Upper lobe of right lung (tissue), 1 donor: ENCODE measurements around the gene LPP. TPM values are rescaled to one million over a fixed set of nuclear protein-coding genes. Genes with fewer than 3 reads are reported as not detected.

Experiments used
- ATAC-seq: fragments of 200-7000 bp; cut with Tn5 transposase; one replicate; pipeline ENCODE4 v1.9.1; 2020; ENCODE audit warnings: mild to moderate bottlenecking, moderate library complexity
- DNase-seq: peaks from one replicate; pipeline ENCODE4 v3.0.0-alpha.2; 2020
- H3K27ac ChIP-seq: fragments of 200-600 bp; one replicate; pipeline ENCODE4 v1.8.0; 2022
- H3K27me3 ChIP-seq: fragments of 200-600 bp; one replicate; pipeline ENCODE4 v1.8.0; 2022; ENCODE audit warnings: mild to moderate bottlenecking
- H3K36me3 ChIP-seq: fragments of 200-600 bp; one replicate; pipeline ENCODE4 v1.8.0; 2022
- H3K4me1 ChIP-seq: fragments of 200-600 bp; one replicate; pipeline ENCODE4 v1.8.0; 2022
- H3K4me3 ChIP-seq: fragments of 200-600 bp; one replicate; pipeline ENCODE4 v1.8.0; 2022; ENCODE audit warnings: mild to moderate bottlenecking
- H3K9me3 ChIP-seq: fragments of 200-600 bp; one replicate; pipeline ENCODE4 v1.8.0; 2022
- CTCF ChIP-seq: fragments of 200-600 bp; IDR thresholded peaks from one replicate; pipeline ENCODE4 v1.8.0; 2022; ENCODE audit warnings: antibody characterized with exemption
- intact Hi-C: fragments of 100-400 bp; cut with DNase I; formaldehyde crosslinking; loops from one replicate; pipeline ENCODE4 v1.11.0; 2022
- total RNA-seq: library from RNA; stranded (reverse); fragmentation: NEBNext Ultra II Directional; extraction: Animal tissue kit (Norgen Biotek cat#: 25700); gene quantifications from one replicate; pipeline ENCODE4 v1.2.1, GENCODE V29; 2021
- donor health status: DM: no; HTN: yes; CAD: no; lungs with severe emphysema.

The LPP gene
- total RNA-seq, 1 donor from 2014 or later = 191 TPM

GRCh38 chr3:188446014-188446413 lies 292.1 kb downstream of the LPP start:
- no peak overlapping the region for H3K4me3 ChIP-seq
- intact Hi-C loops = no loop called here
- DNase-seq (no peak), ATAC-seq (no peak)
- no peak overlapping the region for H3K27ac ChIP-seq
- no peaks in the 10 kb centered on the region for H3K36me3 ChIP-seq
- no peak for TF ChIP-seq CTCF
- no peaks in the 10 kb centered on the region for H3K27me3 ChIP-seq
- no peaks in the 10 kb centered on the region for H3K4me1 ChIP-seq
- H3K9me3 ChIP-seq = no peaks in the 10 kb centered on the region

DNA sequence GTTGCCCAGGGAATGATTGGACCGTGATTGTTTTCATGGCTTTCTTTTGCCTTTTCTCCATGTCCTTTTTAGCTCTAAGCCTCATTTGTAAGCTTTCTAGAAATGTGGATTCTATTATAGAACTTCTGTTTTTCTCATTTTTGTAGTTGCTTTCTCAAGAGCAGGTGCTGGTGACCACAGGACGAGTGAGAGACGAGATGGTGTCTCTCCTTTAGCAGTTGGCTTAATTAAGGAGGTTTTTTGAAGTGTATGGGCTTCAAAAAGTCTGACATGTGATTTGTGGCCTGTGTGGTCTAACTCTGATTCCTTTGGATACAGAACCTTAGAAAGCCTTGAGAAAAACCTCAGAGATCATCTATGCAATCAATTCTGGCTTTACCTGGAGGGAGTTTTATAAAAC lies 292.8 kb downstream of the LPP start:
- H3K36me3 ChIP-seq = no peaks in the 10 kb centered on the region
- TF ChIP-seq CTCF = no peak
- H3K27me3 ChIP-seq = no peaks in the 10 kb centered on the region
- intact Hi-C loops = no loop called here
- no peak overlapping the region for H3K27ac ChIP-seq
- H3K4me3 ChIP-seq = no peak overlapping the region
- ATAC-seq (no peak), DNase-seq (no peak)
- no peaks in the 10 kb centered on the region for H3K9me3 ChIP-seq
- H3K4me1 ChIP-seq = no peaks in the 10 kb centered on the region

DNA sequence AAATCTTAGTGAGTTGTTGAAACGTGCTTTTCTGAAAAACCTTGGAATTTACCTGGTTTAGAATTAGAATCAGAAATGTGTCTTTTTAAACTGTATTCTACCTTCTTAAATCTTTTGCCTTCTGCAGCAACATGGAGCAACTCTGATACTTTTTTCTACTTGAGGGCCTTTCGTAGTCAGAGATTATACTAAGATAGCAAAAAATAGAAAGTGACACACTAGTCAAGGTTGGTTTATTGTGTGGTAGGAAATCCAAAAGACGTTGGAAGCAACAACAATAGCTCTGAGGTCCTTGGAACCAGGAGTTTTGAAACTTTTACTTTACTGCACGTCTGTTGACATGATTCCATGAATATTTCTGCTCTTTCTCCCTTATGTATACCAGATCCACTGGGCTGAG lies 294.9 kb downstream of the LPP start:
- ATAC-seq = no peak
- no peak overlapping the region for H3K27ac ChIP-seq

DNA sequence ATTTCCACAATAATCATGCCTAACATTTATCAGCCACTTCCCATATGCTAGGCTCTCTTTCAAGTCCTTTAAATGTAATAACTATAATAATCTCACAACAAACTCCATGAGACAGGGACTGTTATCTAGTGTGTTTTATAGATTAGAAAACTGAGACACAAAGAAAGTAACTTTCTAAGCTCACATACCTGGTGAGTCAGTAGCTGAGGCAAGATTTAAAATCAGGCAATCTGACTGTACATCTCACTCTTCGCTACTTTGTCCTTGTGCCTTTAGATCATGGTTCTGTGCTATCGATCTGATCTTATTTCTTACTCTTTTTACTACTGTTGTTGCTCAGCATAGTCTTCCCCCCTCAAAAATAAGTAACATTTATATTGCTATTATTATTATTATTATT lies 295.5 kb downstream of the LPP start:
- Histone ChIP-seq H3K27ac (no peak overlapping the region), H3K4me1 (no peaks in the 10 kb centered on the region), H3K9me3 (no peaks in the 10 kb centered on the region), H3K4me3 (no peak overlapping the region), H3K36me3 (no peaks in the 10 kb centered on the region), H3K27me3 (no peaks in the 10 kb centered on the region)
- DNase-seq = no peak
- no peak for TF ChIP-seq CTCF
- ATAC-seq = no peak
- intact Hi-C loops = no loop called here

More for the DNA sequence above, 294.9 kb downstream of the LPP start:
- no peaks in the 10 kb centered on the region for H3K36me3 ChIP-seq
- H3K4me3 ChIP-seq = no peak overlapping the region
- intact Hi-C loops = no loop called here
- H3K27me3 ChIP-seq = no peaks in the 10 kb centered on the region
- DNase-seq = no peak
- no peak for TF ChIP-seq CTCF
- no peaks in the 10 kb centered on the region for H3K9me3 ChIP-seq
- H3K4me1 ChIP-seq = no peaks in the 10 kb centered on the region

- no peaks in the 10 kb centered on the region for H3K4me1 ChIP-seq
Measured at GRCh38 chr3:188452158-188452772, 298.3 kb downstream of the LPP start.

More at GRCh38 chr3:188452158-188452772, 298.3 kb downstream of the LPP start:
- Histone ChIP-seq H3K27me3 (no peaks in the 10 kb centered on the region), H3K9me3 (no peaks in the 10 kb centered on the region), H3K36me3 (no peaks in the 10 kb centered on the region), H3K4me3 (no peak overlapping the region), H3K27ac (no peak overlapping the region)
- ATAC-seq = no peak
- intact Hi-C loops = no loop called here
- no peak for DNase-seq
- no peak for TF ChIP-seq CTCF
